KG1 (cell line): Measurements from ENCODE around the gene CCDC85C.

Experiments used
- DNase-seq: peaks from one replicate; lab custom pipeline; 2025; lab: John Stamatoyannopoulos, UW

Gene CCDC85C

DNA sequence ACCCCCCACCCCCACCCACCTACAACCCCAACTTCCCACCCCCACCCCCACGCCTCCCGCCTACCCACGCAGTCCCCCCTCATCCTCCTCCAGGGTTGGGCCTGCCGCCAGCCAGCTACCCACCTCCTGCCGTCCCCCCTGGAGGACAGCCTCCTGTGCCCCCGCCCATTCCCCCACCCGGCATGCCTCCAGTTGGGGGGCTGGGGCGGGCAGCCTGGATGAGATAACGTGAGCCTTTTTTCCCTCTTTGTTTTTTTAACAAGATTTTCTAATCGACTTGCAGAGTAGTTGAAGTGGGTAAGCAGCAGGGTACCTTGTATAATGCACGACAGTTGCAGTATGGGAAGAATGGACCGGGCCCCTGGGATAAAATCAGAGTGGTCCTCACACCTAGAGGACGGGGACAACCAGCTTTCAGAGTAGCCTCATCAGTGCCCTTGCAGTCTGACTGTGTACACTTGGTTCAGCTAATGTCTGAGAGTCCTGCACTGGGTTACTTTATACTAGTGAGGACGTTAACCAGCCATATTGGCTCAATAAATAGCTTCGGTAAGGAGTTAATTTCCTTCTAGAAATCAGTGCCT lies 93.4 kb downstream of the CCDC85C start:
- DNase-seq, result no peak

DNA sequence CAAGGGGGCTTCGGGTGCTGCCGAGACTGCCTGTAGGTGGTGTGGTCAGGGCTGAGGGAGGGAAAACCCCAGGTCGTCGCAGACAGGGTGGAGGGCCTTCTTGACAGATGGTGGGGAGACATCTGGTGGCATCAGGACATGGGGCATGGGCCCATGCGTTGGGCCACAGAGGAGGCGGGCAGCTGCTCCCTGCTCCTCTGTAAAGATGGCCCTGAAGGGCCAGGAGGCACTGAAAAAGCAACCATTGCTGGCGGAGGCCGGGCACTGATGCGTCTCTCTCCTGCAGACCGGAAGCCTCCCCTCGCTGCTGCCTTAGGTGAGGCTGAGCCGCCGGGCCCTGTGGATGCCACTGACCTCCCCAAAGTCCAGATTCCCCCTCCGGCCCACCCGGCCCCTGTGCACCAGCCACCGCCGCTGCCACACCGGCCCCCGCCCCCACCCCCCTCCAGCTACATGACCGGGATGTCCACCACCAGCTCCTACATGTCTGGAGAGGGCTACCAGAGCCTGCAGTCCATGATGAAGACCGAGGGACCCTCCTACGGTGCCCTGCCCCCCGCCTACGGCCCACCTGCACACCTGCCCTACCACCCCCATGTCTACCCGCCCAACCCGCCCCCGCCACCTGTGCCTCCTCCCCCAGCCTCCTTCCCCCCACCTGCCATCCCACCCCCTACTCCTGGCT lies 94.0 kb downstream of the CCDC85C start:
- no peak for DNase-seq

DNA sequence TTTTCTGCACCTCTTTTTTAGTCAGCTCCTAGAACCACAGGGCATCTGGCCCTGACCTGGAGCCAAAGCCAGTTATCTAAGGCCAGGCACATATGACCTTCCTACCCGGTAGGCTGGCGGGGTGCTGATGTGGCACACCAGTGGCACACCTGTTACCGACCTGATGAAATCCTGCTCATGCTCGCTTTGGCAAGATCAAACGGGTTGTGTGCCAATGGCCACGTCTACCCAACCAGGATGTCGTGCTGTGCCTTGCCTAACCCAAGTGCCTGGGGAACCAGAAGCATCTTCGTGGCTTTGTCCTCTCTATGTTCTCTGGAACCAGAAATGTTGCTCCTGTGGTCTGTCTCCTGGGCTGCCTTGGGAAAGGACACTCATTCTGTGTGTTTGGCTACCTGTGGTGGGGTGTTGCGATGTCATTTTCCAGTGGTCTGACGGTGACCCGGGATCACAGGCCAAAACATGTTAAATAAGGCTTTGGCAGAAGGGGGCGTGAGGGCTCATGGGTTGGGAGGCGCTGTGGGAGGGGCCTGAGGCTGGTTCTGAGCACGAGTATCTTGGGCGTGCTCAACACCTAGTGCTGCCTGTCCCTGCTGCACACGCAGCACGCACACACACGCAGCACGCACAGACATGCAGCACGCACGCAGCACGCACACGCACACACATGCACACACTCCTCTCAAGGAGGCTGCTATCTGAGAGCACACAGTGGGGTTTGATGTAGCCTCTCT lies 94.9 kb downstream of the CCDC85C start:
- no peak for DNase-seq

DNA sequence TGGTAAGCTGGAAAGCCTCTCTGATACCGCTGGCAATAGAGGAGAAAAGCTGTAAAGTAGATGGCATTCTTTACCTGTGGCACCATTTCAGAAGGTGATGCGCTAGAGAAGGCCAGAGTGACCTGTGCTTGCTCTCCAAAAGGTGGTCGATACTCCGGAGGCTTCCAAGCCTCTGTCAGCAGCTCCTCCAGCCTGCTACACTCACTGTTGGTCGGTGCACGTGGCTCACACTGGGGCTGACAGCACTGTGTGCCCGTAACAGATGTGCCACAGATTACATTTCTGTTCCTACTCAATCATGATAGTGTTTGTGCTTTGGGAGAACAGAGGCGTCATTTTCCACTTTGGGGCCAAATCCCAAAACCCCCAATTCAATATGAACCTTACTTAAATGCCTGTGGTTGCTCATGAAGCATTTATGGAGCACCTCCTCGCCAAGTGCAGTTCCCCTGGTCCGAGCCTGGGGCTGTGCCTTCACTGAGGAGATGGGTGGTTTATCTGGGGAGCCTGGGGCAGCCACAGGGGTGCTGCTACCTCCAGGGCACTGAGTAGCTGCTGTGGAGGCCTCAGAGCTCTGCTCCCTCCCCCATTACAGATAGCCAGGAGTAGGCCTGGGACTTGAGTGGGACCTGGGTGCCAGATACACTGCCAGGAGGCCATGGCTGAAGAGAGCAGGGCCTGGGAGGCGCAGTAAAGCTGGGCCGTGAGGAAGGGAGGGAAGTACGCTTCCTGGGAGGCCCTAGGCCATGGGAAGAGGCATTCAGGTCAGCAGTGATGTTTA lies 96.0 kb downstream of the CCDC85C start:
- no peak for DNase-seq

DNA sequence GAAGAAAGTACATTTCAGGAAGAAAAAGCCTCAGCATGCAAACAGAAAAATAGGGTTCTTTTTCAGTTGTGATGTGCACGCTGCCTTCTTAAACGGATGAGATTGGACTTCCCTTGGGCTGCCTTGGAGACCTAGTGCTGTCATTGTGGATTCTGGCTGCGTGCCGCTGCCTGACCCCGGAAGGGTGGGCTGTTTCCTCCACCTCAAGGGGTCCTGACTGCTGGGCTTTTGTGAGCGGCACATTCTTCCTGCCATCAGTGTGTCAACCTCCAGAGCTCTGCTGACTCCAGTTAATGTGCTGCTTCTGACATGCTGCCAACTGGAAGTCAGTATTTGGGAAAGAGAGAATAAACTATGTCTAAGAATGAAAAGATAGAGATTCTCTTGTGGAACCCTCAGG lies 97.7 kb downstream of the CCDC85C start:
- DNase-seq, result no peak

DNA sequence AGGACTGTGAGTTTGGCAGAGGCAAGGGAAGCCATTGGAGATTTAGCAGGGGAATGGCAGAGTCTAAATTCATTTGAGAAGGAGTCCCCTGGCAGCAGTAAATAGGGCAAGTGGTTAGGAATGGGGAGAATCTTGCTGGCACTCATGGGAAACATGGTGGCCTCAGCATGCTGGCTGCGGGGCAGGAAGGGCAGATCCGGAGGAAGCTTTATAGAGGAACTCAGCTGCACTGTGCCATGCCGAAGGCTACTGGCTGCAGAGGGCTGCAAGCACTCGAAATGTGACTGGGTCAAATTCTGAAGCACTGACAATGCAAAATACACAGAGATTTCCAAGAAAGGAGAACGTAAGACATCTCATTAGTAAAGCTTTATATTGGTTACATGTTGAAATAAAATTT lies 98.9 kb downstream of the CCDC85C start:
- DNase-seq, result no peak

DNA sequence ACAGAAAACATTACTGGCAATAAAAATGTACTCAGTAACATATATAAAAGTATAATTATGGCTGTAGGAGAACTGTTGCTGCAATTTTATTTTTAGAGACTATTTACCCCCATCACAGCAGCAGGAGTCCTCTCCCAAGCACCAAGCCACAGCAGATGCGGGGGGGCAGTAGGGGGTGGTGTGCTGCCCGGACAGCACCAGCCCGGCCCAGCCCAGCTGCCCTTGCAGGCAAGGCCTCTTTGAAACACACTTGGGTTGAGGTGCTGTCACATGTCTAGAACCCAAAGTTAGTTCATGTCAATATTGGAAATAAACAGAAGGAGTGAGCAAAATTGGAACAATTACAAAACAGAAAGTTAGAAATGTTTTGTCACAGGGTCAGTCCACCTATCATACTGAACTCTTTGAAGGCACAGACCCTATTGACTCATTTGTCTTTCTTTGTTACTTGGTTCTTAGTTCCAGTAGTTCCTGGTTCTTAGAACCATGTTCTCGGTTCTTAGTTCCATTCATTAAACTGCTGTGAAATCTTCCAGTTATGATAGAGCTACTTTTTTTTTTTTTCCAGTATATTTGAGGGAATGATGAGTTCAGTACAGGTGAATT lies 100.1 kb downstream of the CCDC85C start:
- DNase-seq, result no peak

DNA sequence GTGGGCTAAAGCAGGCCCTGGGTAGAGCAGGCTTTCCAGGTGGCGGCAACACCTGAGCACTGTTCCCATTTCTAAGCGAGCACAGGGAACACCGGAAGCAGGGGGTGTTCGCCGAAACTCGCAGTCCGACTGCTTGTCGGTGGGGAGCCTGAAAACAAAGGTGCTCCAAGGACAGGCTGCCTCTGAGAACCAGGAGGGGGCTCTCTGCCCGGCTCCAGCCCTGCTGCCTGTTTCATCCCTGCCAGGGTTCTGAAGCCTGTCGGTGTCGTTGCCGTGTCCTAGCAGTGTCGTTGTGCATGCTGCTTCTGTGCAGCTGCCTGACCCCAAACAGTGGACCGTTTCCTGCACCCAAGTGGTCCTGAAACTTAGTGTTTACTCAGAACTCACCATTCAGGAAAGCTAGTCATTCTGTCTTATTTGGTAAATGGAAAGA lies 101.0 kb downstream of the CCDC85C start:
- DNase-seq, result no peak

DNA sequence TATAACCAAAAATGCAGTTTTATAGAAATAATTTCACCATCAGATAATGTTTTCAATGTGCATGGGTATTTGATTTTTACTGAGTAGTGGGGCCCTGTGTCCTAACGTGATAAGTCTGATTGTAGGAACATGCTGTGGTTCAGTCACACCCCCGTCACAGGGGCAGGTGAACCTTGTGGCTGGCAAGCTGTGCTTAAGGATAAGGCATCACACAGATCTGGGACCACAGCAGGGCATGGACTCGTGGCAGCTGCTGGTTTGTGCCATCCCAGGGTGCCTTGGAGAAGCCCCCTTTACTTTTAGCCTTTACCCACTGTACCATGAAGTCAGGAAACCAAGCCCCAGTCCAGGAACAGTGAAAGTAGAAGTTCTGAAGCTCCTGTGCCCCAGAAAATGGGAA lies 106.1 kb downstream of the CCDC85C start:
- DNase-seq, result no peak

DNA sequence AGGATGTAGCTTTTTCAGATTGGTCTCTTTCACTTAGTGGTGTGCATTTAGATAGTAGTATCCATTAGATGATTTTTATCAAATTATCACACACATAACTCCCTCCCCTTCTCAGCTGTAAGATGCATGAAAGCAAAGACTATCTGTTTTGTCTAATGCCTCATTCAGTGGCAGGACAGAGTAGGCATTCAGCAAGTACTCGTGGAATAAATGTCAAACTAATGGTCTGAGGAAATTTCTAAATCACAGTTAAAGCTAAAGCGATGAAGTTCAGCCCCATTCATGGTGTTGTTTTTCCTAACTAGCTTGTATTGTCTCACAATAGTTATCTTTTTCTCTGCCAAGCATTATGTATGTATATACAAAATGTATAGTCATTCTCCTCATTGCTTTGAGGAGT lies 106.7 kb downstream of the CCDC85C start:
- no peak for DNase-seq

DNA sequence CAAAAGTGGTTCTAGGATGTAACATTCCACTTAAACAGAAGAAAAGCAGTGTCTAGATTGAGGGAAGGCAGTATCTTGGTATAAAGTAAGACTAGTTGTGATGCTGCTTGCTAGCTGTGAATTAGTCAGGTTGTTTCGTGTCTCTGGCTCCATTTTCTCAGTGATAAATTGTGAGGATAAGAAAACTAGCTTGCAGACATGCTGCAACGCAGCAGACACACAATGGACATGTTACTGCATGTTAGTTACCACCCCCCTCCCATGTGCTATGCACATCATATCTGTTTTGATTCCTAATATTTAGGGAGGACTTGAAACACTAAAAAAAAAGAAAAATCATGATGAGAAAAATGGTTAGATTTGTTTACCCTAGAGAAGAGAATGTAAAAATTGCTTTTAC lies 119.9 kb downstream of the CCDC85C start:
- no peak for DNase-seq

DNA sequence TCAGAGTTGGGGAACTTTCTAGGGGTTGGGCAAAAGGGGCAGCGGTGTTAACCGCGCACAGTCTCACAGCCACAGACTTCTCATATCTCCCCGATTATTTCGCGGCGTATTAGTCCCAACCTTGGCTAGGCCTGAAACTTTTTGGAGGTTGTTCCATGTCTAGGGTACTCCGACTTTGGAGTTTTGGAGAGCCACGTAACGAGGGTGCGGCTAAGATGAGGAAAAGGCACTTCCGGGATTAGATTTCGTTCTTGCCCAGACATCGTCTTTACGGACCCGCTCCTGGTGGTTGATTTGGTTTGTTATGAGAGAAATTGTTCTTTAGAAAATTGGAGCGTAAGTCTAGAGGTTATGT lies 122.3 kb downstream of the CCDC85C start:
- DNase-seq, result no peak

DNA sequence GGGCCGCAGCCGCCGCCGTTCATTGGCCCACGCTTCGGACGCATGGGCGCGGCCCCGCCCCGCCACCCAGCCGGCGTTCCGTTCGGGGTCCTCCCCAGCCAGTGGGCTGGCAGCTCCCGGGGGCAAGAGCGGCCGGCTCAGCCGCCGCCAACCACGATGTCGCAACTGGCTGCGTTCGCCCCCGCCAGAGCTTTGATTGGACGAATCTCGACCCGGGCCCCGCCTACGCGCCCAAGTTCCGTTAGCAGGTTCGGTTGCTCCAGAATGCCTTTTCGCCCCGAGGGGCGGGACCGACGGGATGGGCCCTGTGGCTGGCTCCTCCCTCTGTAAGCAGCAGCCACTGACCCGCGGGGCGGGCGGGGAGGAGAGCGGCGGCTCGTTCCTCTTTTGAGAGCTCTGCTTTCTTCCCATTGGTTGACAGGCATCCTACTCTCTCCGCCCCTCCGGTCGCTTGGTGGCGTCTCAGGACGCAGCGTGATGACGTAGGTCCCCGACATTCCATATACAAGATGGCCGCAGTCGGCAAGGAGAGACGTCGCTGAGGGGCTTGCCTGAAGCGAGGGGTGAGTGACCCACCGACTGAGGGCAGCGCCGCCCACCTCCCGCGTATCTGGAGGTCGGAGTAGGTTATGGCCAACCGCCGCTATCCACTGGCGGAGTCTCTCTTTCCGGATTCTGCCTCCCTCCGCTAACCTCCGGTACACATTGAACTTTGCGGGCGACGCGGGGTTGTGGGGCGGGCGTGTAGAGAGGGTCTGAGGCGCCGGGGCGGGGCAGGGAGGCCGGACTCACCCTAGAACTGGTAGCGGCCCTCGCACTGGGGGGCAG lies 122.9 kb downstream of the CCDC85C start, which contains the start of gene CCNK:
CCNK (plus strand) TSS at position 493 of the 828 bp plus-strand sequence. CDS start 11,269 bp downstream, outside the sequence.
- peak; percentile 100 for DNase-seq

DNA sequence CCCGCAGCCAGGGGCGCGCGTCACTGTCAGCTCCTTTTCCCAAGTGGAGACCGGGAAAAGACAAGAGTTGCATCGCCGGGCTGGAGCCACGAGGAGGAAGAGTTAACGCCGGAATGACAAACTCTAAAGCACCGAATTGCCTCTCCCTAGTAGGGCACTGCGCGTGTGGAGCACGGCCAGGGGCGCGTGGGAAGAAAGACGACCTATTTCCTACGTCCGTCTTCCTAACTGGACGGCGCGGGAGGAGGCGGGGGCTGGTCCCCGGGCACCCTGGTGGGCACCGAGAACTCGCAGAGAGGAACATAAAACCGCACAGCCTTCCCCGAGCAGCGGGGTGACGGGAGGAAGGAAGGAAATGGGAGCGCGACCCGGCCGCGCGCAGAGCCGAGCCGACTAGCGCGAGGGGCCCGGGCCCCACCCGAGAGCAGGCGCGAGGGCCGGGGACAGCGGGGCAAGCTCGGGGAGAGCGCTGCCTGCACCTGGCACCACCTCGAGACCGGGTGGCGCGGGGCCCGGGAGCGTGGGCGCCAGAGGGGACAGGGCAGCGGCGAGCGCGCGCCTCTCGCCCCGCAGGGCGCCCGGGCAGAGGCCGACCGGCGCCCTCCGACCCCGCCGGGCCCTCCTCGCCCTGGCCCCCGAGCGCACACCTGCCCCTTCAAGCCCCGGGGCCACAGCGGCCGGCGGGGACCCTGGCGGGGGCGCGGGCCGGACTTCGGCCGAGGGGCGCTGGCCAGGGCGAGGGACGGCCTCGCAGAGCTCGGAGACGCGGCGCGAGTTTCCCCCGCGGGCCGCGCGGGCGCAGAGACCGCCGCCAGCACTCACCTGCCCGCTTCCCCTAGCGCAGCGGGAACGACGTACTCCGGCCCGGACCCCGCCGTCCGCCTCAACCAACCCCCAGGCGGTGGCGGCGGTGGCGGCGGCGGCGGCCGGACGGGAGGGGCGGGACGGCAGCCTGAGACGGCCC lies 123.8 kb downstream of the CCDC85C start, which contains the start of gene SETD3:
SETD3 (minus strand) TSS at position 954 of the 964 bp plus-strand sequence. CDS start 15,054 bp downstream, outside the sequence.
- DNase-seq, result peak; percentile 51

DNA sequence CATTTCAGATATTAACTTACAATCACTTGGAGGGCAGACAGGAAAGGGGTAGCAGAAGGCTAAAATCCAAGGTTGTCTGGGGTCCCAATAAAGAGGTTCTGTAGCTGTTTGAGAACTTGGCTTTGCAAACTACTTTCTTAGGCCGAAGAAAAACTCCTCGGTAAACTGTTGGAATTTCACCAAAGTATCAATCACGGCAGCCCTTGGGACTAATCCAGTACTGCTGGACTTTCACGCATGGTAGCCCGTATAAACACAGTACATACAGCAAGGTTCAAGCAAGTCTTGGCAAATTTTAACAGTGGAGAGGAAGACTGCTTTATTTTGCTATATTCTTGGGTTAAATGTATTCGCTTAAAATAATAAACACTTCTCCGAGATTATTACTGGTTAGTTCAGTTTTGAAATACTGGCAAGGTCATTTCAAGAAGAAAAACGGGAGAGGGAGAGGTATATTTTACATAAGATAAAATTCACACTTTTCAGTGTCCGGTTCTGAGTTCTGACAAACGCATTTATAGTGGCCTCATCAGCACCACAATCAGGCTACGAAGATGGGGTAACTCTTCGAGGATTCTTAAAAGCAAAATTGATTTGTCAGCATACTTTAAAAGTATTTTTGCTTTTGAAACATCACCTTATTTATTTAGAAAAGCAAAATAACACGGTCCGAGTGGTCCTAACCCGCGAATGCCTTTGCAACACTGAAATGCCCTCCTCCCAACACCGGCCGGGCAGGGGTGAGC lies 124.7 kb downstream of the CCDC85C start:
- no peak for DNase-seq

DNA sequence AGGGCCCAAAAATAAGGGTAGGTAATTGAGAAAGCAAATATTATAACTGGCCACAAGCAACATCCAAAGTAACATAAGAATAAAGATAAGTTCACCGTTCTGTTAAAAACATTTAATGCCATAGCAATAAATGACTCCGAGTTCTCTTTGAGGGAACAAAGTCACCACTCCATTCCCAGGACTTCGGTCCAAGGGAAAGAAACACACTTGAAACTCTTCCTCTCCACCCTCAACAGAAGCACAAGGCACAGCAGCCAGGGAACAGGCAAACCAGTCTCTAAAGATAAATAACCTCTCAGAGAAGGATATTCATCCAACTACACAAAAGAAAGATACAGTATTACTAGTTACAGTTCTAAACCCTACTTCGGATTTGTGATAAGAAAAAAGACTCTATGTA lies 125.9 kb downstream of the CCDC85C start:
- no peak for DNase-seq

DNA sequence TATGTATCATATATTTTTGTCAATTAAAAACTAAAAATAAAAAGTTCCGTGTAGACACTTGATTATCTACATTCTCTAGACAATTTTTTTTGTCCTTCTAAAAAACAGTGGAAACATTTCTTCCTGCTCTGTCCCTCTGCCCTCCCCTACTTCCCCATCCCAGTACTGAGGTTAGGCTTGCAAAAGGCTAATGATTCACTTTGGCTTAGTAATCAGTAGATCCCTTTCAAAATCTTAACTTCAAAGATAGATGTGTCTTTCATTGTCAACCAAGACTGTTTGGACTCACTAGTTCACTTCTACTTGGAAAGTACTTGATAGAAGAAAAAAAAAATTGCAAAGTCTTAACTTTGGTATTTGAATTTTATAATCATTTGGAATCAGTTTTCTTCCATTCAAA lies 127.1 kb downstream of the CCDC85C start:
- DNase-seq, result no peak

DNA sequence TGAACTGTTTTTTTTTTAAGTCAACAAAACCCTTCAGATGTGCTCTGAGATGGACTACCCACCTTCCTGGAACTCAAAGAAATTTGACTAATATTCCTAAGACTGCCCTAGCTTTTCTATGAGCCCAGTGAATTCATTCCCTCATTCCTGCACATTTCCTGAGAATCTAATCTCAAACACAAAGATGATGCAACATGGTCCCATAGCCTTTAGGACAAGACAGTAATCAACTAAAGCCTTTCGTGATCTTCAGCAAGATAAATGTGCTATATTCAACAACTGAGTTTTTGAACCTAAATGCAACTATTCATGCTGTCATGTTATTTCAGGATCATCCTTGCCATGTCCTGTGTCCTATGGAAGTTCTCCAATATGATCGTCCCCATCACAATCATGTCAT lies 128.3 kb downstream of the CCDC85C start:
- DNase-seq, result no peak

DNA sequence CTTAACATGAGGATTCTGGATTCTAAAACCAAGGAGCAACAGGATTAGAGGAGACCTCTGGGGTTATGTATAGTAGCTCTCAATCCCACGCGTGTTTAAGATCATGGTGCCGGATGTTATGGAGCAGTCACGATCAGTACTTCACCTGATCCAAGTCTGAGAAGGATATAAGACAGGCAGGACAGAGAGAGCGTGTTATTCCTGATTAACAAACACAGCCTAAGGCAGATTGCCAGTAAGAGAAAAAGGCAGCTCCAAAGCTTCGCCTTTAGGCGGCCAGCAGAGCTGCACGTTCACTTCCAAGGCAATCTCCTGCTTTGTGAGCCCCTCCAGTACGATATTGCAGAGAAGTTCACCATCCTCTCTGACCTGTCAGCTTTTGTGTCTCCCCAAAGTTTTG lies 128.8 kb downstream of the CCDC85C start:
- DNase-seq, result no peak
